WTC11 (cell line): Measurements from ENCODE around the gene FCGR3B.
"Not testable (repeated sequence)": the region's sequence is repeated elsewhere in the genome, so short reads cannot be mapped to it uniquely, and the experiment has no call there.

ENCODE experiments used
- NFYB ChIP-seq: sonication (generic); formaldehyde crosslinking; conservative IDR thresholded peaks from 2 replicates; pipeline ENCODE4 v1.8.0; 2022; ENCODE audit warnings: low read depth, missing genetic modification reagents
- ZNF232 ChIP-seq: sonication (generic); formaldehyde crosslinking; IDR thresholded peaks from 2 replicates; pipeline ENCODE4 v1.8.0; 2022; ENCODE audit warnings: mild to moderate bottlenecking, missing genetic modification reagents
- TF ChIP-seq, protein P1 (sequence below): sonication (generic); formaldehyde crosslinking; IDR thresholded peaks from 2 replicates; pipeline ENCODE4 v1.8.0; 2022; ENCODE audit warnings: mild to moderate bottlenecking, missing genetic modification reagents

DNA sequence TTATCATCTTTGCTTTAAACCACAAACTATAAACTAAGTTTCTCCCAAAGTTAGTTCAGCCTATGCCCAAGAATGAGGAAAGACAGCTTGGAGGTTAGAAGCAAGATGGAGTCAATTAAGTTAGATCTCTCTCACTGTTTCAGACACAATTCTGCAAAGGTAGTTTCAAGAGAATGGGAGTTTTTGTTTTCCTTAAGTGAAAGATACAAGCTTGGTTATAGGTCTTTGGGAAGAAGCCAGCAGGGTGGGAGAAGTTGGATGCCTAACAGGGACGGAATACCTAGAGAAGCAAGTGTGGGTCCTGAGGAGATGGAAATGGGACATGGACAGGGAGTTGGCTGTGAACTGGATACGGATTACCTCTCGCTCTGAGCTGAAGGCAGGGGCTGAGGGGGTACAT, 6.0 kb upstream of the FCGR3B start:
- not testable (repeated sequence) for TF ChIP-seq ZNF232, NFYB (CRISPR knock-in tag)
- TF ChIP-seq, protein P1, sequence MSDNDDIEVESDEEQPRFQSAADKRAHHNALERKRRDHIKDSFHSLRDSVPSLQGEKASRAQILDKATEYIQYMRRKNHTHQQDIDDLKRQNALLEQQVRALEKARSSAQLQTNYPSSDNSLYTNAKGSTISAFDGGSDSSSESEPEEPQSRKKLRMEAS = not testable (repeated sequence)
